Right lobe of liver (tissue), 4 donors: ENCODE results near the gene STEAP1B.

ENCODE experiments used
- CTCF ChIP-seq, 4 donors: fragments of 200-600 bp in 3 of 4; fragments of 450-650 bp in 1 of 4; IDR thresholded peaks; one replicate each; pipeline versions ENCODE4 v1.5.1 to v1.8.0; 2016 to 2022; ENCODE audit warnings: antibody characterized with exemption in 4 of 4, mild to moderate bottlenecking in 2 of 4
- POLR2A ChIP-seq: fragments of 450-650 bp; IDR thresholded peaks from one replicate; pipeline ENCODE4 v1.6.1; 2017; ENCODE audit warnings: antibody characterized with exemption, mild to moderate bottlenecking
- donor health status: DM: no; HTN: no; CAD: no.
- donor health status: DM: no; HTN: no; CAD: no.
- donor health status: DM: no; HTN: yes; CAD: no.

GRCh38 chr7:22445853-22446252 is 54.1 kb downstream of the STEAP1B start:
- TF ChIP-seq CTCF (IDR thresholded peaks at IDR 0.05) (no peak), POLR2A (no peak)
